Measurements from ENCODE around the gene TARDBP.

The TARDBP gene

GRCh38 chr1:11054666-11055065, 42.2 kb downstream of the TARDBP start:
- no peak overlapping the region for H3K23ac ChIP-seq (ENCODE audit: low read length in 2 of 2)

GRCh38 chr1:11055676-11056075, 43.2 kb downstream of the TARDBP start:
- Histone ChIP-seq H2BK12ac (ENCODE audit: low read length in 2 of 2) (no peak overlapping the region), H2BK120ac (ENCODE audit: low read depth, low read length) (no peak overlapping the region), H3K4me1 (ENCODE audit: control insufficient read depth, insufficient read depth, low read depth, low read length) (peaks cover 11% of the 10 kb centered on the region), H3K27me3 (ENCODE audit: control insufficient read depth in 1 of 2, insufficient read depth in 1 of 2, low read length in 2 of 2) (peaks cover 0 to 6% of the 10 kb centered on the region in 2 experiments), H2BK5ac (ENCODE audit: low read depth, low read length, poor library complexity, severe bottlenecking) (no peak overlapping the region), H3K36me3 (ENCODE audit: control insufficient read depth in 1 of 2, insufficient read depth in 2 of 2, low read depth in 1 of 2, low read length in 2 of 2) (peaks cover 30 to 59% of the 10 kb centered on the region in 2 experiments), H3K27ac (ENCODE audit: low read length, poor library complexity, severe bottlenecking) (no peak overlapping the region), H3K4me2 (ENCODE audit: low read length, poor library complexity, severe bottlenecking) (no peak overlapping the region), H3K4ac (ENCODE audit: low read depth in 1 of 2, low read length in 2 of 2) (no peak overlapping the region), H3K23ac (ENCODE audit: low read length in 2 of 2) (no peak overlapping the region), H3K14ac (ENCODE audit: low read length in 2 of 2) (no peak overlapping the region), H2AK5ac (ENCODE audit: low read length, severe bottlenecking) (no peak overlapping the region), H2AFZ (ENCODE audit: low read depth, low read length) (no peak overlapping the region), H3K4me3 (ENCODE audit: insufficient read depth in 1 of 2, low read depth in 1 of 2, low read length in 2 of 2) (no peak overlapping the region), H3K9ac (ENCODE audit: low read length) (no peak overlapping the region), H3K79me1 (replicated peaks; ENCODE audit: low read length, poor library complexity, severe bottlenecking) (peaks cover 25% of the 10 kb centered on the region), H2BK15ac (ENCODE audit: low read depth, poor library complexity, severe bottlenecking) (no peak overlapping the region), H4K8ac (ENCODE audit: low read length) (no peak overlapping the region), H4K91ac (ENCODE audit: low read length) (no peak overlapping the region), H3K9me3 (ENCODE audit: control insufficient read depth, low read length) (no peaks in the 10 kb centered on the region), H3K18ac (ENCODE audit: low read depth in 1 of 2, low read length in 2 of 2) (no peak overlapping the region)
- no peak for DNase-seq
- WGBS: 99% methylated on average over 7 of the region's 12 CpGs

More at GRCh38 chr1:11054666-11055065, 42.2 kb downstream of the TARDBP start:
- H3K9ac ChIP-seq (ENCODE audit: low read length): no peak overlapping the region
- no peak overlapping the region for H3K14ac ChIP-seq (ENCODE audit: low read length in 2 of 2)
- H2BK120ac ChIP-seq (ENCODE audit: low read depth, low read length): no peak overlapping the region
- H3K27me3 ChIP-seq (ENCODE audit: control insufficient read depth in 1 of 2, insufficient read depth in 1 of 2, low read length in 2 of 2): peaks cover 0 to 6% of the 10 kb centered on the region in 2 experiments
- WGBS: 96% methylated on average over 22 of the region's 22 CpGs
- no peaks in the 10 kb centered on the region for H3K9me3 ChIP-seq (ENCODE audit: control insufficient read depth, low read length)
- H4K8ac ChIP-seq (ENCODE audit: low read length): no peak overlapping the region
- no peak overlapping the region for H3K18ac ChIP-seq (ENCODE audit: low read depth in 1 of 2, low read length in 2 of 2)
- H3K79me1 ChIP-seq (replicated peaks; ENCODE audit: low read length, poor library complexity, severe bottlenecking): peaks cover 25% of the 10 kb centered on the region
- H3K36me3 ChIP-seq (ENCODE audit: control insufficient read depth in 1 of 2, insufficient read depth in 2 of 2, low read depth in 1 of 2, low read length in 2 of 2): peaks cover 30 to 59% of the 10 kb centered on the region in 2 experiments
- H3K4ac ChIP-seq (ENCODE audit: low read depth in 1 of 2, low read length in 2 of 2): no peak overlapping the region
- H3K4me3 ChIP-seq (ENCODE audit: insufficient read depth in 1 of 2, low read depth in 1 of 2, low read length in 2 of 2): peak overlapping the region in 1 of 2 experiments; percentile 27
- H3K4me1 ChIP-seq (ENCODE audit: control insufficient read depth, insufficient read depth, low read depth, low read length): peaks cover 11% of the 10 kb centered on the region
- no peak overlapping the region for H2BK12ac ChIP-seq (ENCODE audit: low read length in 2 of 2)
- H4K91ac ChIP-seq (ENCODE audit: low read length): no peak overlapping the region
- H2AFZ ChIP-seq (ENCODE audit: low read depth, low read length): no peak overlapping the region
- no peak overlapping the region for H2BK5ac ChIP-seq (ENCODE audit: low read depth, low read length, poor library complexity, severe bottlenecking)
- no peak for DNase-seq
- H3K4me2 ChIP-seq (ENCODE audit: low read length, poor library complexity, severe bottlenecking): no peak overlapping the region
- H2AK5ac ChIP-seq (ENCODE audit: low read length, severe bottlenecking): no peak overlapping the region
- H3K27ac ChIP-seq (ENCODE audit: low read length, poor library complexity, severe bottlenecking): no peak overlapping the region
- H2BK15ac ChIP-seq (ENCODE audit: low read depth, poor library complexity, severe bottlenecking): no peak overlapping the region

- no peak overlapping the region for H2BK15ac ChIP-seq (ENCODE audit: low read depth, poor library complexity, severe bottlenecking)
- no peak overlapping the region for H2BK12ac ChIP-seq (ENCODE audit: low read length in 2 of 2)
- no peak overlapping the region for H3K4me3 ChIP-seq (ENCODE audit: insufficient read depth in 1 of 2, low read depth in 1 of 2, low read length in 2 of 2)
- no peak overlapping the region for H3K4ac ChIP-seq (ENCODE audit: low read depth in 1 of 2, low read length in 2 of 2)
- H2AFZ ChIP-seq (ENCODE audit: low read depth, low read length): no peak overlapping the region
- peaks cover 25% of the 10 kb centered on the region for H3K79me1 ChIP-seq (replicated peaks; ENCODE audit: low read length, poor library complexity, severe bottlenecking)
- peaks cover 14% of the 10 kb centered on the region for H3K4me1 ChIP-seq (ENCODE audit: control insufficient read depth, insufficient read depth, low read depth, low read length)
- WGBS: over 99% methylated on average over 7 of the region's 7 CpGs
- no peak overlapping the region for H2BK120ac ChIP-seq (ENCODE audit: low read depth, low read length)
- peaks cover 0 to 6% of the 10 kb centered on the region in 2 experiments for H3K27me3 ChIP-seq (ENCODE audit: control insufficient read depth in 1 of 2, insufficient read depth in 1 of 2, low read length in 2 of 2)
- H3K9ac ChIP-seq (ENCODE audit: low read length): no peak overlapping the region
- DNase-seq: no peak
- H2BK5ac ChIP-seq (ENCODE audit: low read depth, low read length, poor library complexity, severe bottlenecking): no peak overlapping the region
- no peak overlapping the region for H2AK5ac ChIP-seq (ENCODE audit: low read length, severe bottlenecking)
- no peak overlapping the region for H4K91ac ChIP-seq (ENCODE audit: low read length)
- H3K18ac ChIP-seq (ENCODE audit: low read depth in 1 of 2, low read length in 2 of 2): no peak overlapping the region
- no peak overlapping the region for H3K23ac ChIP-seq (ENCODE audit: low read length in 2 of 2)
- no peak overlapping the region for H3K27ac ChIP-seq (ENCODE audit: low read length, poor library complexity, severe bottlenecking)
- no peaks in the 10 kb centered on the region for H3K9me3 ChIP-seq (ENCODE audit: control insufficient read depth, low read length)
- peaks cover 30 to 59% of the 10 kb centered on the region in 2 experiments for H3K36me3 ChIP-seq (ENCODE audit: control insufficient read depth in 1 of 2, insufficient read depth in 2 of 2, low read depth in 1 of 2, low read length in 2 of 2)
- no peak overlapping the region for H3K4me2 ChIP-seq (ENCODE audit: low read length, poor library complexity, severe bottlenecking)
- no peak overlapping the region for H3K14ac ChIP-seq (ENCODE audit: low read length in 2 of 2)
- no peak overlapping the region for H4K8ac ChIP-seq (ENCODE audit: low read length)
These were observed 44.0 kb downstream of the TARDBP start for GRCh38 chr1:11056504-11056903.

GRCh38 chr1:11057477-11057876, 45.0 kb downstream of the TARDBP start:
- no peak overlapping the region for H4K91ac ChIP-seq (ENCODE audit: low read length)
- H3K4me1 ChIP-seq (ENCODE audit: control insufficient read depth, insufficient read depth, low read depth, low read length): peaks cover 14% of the 10 kb centered on the region
- no peak overlapping the region for H4K8ac ChIP-seq (ENCODE audit: low read length)
- peaks cover 0 to 3% of the 10 kb centered on the region in 2 experiments for H3K27me3 ChIP-seq (ENCODE audit: control insufficient read depth in 1 of 2, insufficient read depth in 1 of 2, low read length in 2 of 2)
- DNase-seq: no peak
- no peak overlapping the region for H2BK12ac ChIP-seq (ENCODE audit: low read length in 2 of 2)
- H3K4ac ChIP-seq (ENCODE audit: low read depth in 1 of 2, low read length in 2 of 2): no peak overlapping the region
- H3K79me1 ChIP-seq (replicated peaks; ENCODE audit: low read length, poor library complexity, severe bottlenecking): peaks cover 29% of the 10 kb centered on the region
- WGBS: 96% methylated on average over 6 of the region's 8 CpGs
- H3K23ac ChIP-seq (ENCODE audit: low read length in 2 of 2): no peak overlapping the region
- no peak overlapping the region for H3K4me3 ChIP-seq (ENCODE audit: insufficient read depth in 1 of 2, low read depth in 1 of 2, low read length in 2 of 2)
- no peak overlapping the region for H3K27ac ChIP-seq (ENCODE audit: low read length, poor library complexity, severe bottlenecking)
- no peak overlapping the region for H2AFZ ChIP-seq (ENCODE audit: low read depth, low read length)
- peaks cover 30 to 64% of the 10 kb centered on the region in 2 experiments for H3K36me3 ChIP-seq (ENCODE audit: control insufficient read depth in 1 of 2, insufficient read depth in 2 of 2, low read depth in 1 of 2, low read length in 2 of 2)
- no peak overlapping the region for H2BK15ac ChIP-seq (ENCODE audit: low read depth, poor library complexity, severe bottlenecking)
- no peak overlapping the region for H2BK120ac ChIP-seq (ENCODE audit: low read depth, low read length)
- no peak overlapping the region for H3K9ac ChIP-seq (ENCODE audit: low read length)
- H3K4me2 ChIP-seq (ENCODE audit: low read length, poor library complexity, severe bottlenecking): no peak overlapping the region
- H3K14ac ChIP-seq (ENCODE audit: low read length in 2 of 2): no peak overlapping the region
- no peak overlapping the region for H2AK5ac ChIP-seq (ENCODE audit: low read length, severe bottlenecking)
- no peak overlapping the region for H2BK5ac ChIP-seq (ENCODE audit: low read depth, low read length, poor library complexity, severe bottlenecking)
- H3K9me3 ChIP-seq (ENCODE audit: control insufficient read depth, low read length): no peaks in the 10 kb centered on the region
- H3K18ac ChIP-seq (ENCODE audit: low read depth in 1 of 2, low read length in 2 of 2): no peak overlapping the region
